ENCODE results near the gene HAL.

HAL gene

GRCh38 chr12:95993907-95994306 is 2.2 kb downstream of the HAL start:
- Mint-ChIP-seq H3K27me3 (no peaks in the 10 kb centered on the region), H3K27ac (no peak overlapping the region), H3K36me3 (peaks cover 2% of the 10 kb centered on the region), H3K9me3 (no peaks in the 10 kb centered on the region), H3K4me1 (peaks cover 5% of the 10 kb centered on the region), H3K4me3 (no peak overlapping the region)

GRCh38 chr12:95990136-95990535 is 6.0 kb downstream of the HAL start:
- H3K9me3 Mint-ChIP-seq: no peaks in the 10 kb centered on the region

GRCh38 chr12:95989504-95990123 is 6.5 kb downstream of the HAL start:
- H3K36me3 Mint-ChIP-seq: no peaks in the 10 kb centered on the region
- H3K4me1 Mint-ChIP-seq: no peaks in the 10 kb centered on the region
- no peaks in the 10 kb centered on the region for H3K27me3 Mint-ChIP-seq
- H3K9me3 Mint-ChIP-seq: no peaks in the 10 kb centered on the region
- H3K27ac Mint-ChIP-seq: no peak overlapping the region
- H3K4me3 Mint-ChIP-seq: no peak overlapping the region

More at GRCh38 chr12:95990136-95990535, 6.0 kb downstream of the HAL start:
- no peak overlapping the region for H3K27ac Mint-ChIP-seq
- H3K27me3 Mint-ChIP-seq: no peaks in the 10 kb centered on the region
- no peaks in the 10 kb centered on the region for H3K4me1 Mint-ChIP-seq
- no peak overlapping the region for H3K4me3 Mint-ChIP-seq
- no peaks in the 10 kb centered on the region for H3K36me3 Mint-ChIP-seq

- H3K27ac Mint-ChIP-seq: no peak overlapping the region
- no peaks in the 10 kb centered on the region for H3K9me3 Mint-ChIP-seq
- no peak overlapping the region for H3K4me3 Mint-ChIP-seq
- H3K4me1 Mint-ChIP-seq: no peaks in the 10 kb centered on the region
- no peaks in the 10 kb centered on the region for H3K36me3 Mint-ChIP-seq
- H3K27me3 Mint-ChIP-seq: no peaks in the 10 kb centered on the region
Observed at GRCh38 chr12:95988506-95989275, 7.5 kb downstream of the HAL start.

GRCh38 chr12:95986635-95987570 is 9.2 kb downstream of the HAL start:
- Mint-ChIP-seq H3K27ac (no peak overlapping the region), H3K9me3 (no peaks in the 10 kb centered on the region), H3K27me3 (no peaks in the 10 kb centered on the region), H3K4me1 (no peaks in the 10 kb centered on the region), H3K4me3 (no peak overlapping the region), H3K36me3 (no peaks in the 10 kb centered on the region)

GRCh38 chr12:95984682-95985081 is 11.5 kb downstream of the HAL start:
- no peaks in the 10 kb centered on the region for H3K9me3 Mint-ChIP-seq
- no peak overlapping the region for H3K27ac Mint-ChIP-seq
- no peaks in the 10 kb centered on the region for H3K27me3 Mint-ChIP-seq
- no peak overlapping the region for H3K4me3 Mint-ChIP-seq
- no peaks in the 10 kb centered on the region for H3K4me1 Mint-ChIP-seq
- H3K36me3 Mint-ChIP-seq: no peaks in the 10 kb centered on the region

- H3K9me3 Mint-ChIP-seq: no peaks in the 10 kb centered on the region
- H3K4me1 Mint-ChIP-seq: no peaks in the 10 kb centered on the region
- no peaks in the 10 kb centered on the region for H3K36me3 Mint-ChIP-seq
- no peaks in the 10 kb centered on the region for H3K27me3 Mint-ChIP-seq
- H3K4me3 Mint-ChIP-seq: no peak overlapping the region
- H3K27ac Mint-ChIP-seq: no peak overlapping the region
Observed at GRCh38 chr12:95982602-95983001, 13.5 kb downstream of the HAL start.

GRCh38 chr12:95980437-95980836 is 15.7 kb downstream of the HAL start:
- Mint-ChIP-seq H3K36me3 (no peaks in the 10 kb centered on the region), H3K27ac (no peak overlapping the region), H3K4me3 (no peak overlapping the region), H3K4me1 (no peaks in the 10 kb centered on the region), H3K9me3 (no peaks in the 10 kb centered on the region), H3K27me3 (no peaks in the 10 kb centered on the region)

GRCh38 chr12:95978774-95979173 is 17.4 kb downstream of the HAL start:
- no peak overlapping the region for H3K4me3 Mint-ChIP-seq
- H3K27me3 Mint-ChIP-seq: no peaks in the 10 kb centered on the region
- H3K9me3 Mint-ChIP-seq: no peaks in the 10 kb centered on the region
- no peaks in the 10 kb centered on the region for H3K4me1 Mint-ChIP-seq
- H3K27ac Mint-ChIP-seq: no peak overlapping the region
- no peaks in the 10 kb centered on the region for H3K36me3 Mint-ChIP-seq

GRCh38 chr12:95978351-95978750 is 17.8 kb downstream of the HAL start:
- Mint-ChIP-seq H3K4me3 (no peak overlapping the region), H3K9me3 (no peaks in the 10 kb centered on the region), H3K36me3 (no peaks in the 10 kb centered on the region), H3K4me1 (no peaks in the 10 kb centered on the region), H3K27me3 (no peaks in the 10 kb centered on the region), H3K27ac (no peak overlapping the region)

GRCh38 chr12:95977764-95978305 is 18.3 kb downstream of the HAL start:
- Mint-ChIP-seq H3K4me1 (no peaks in the 10 kb centered on the region), H3K4me3 (no peak overlapping the region), H3K36me3 (no peaks in the 10 kb centered on the region), H3K9me3 (no peaks in the 10 kb centered on the region), H3K27ac (no peak overlapping the region), H3K27me3 (no peaks in the 10 kb centered on the region)

GRCh38 chr12:95976416-95976832 is 19.7 kb downstream of the HAL start:
- Mint-ChIP-seq H3K36me3 (no peaks in the 10 kb centered on the region), H3K27ac (no peak overlapping the region), H3K4me1 (no peaks in the 10 kb centered on the region), H3K9me3 (no peaks in the 10 kb centered on the region), H3K4me3 (no peak overlapping the region), H3K27me3 (no peaks in the 10 kb centered on the region)

- Mint-ChIP-seq H3K4me3 (no peak overlapping the region), H3K9me3 (no peaks in the 10 kb centered on the region), H3K4me1 (no peaks in the 10 kb centered on the region), H3K27me3 (no peaks in the 10 kb centered on the region), H3K36me3 (no peaks in the 10 kb centered on the region), H3K27ac (no peak overlapping the region)
Observed at GRCh38 chr12:95975491-95975890, 20.7 kb downstream of the HAL start.

- no peak overlapping the region for H3K27ac Mint-ChIP-seq
- H3K4me3 Mint-ChIP-seq: no peak overlapping the region
- H3K27me3 Mint-ChIP-seq: no peaks in the 10 kb centered on the region
- no peaks in the 10 kb centered on the region for H3K9me3 Mint-ChIP-seq
- no peaks in the 10 kb centered on the region for H3K36me3 Mint-ChIP-seq
- no peaks in the 10 kb centered on the region for H3K4me1 Mint-ChIP-seq
Observed at GRCh38 chr12:95974358-95974757, 21.8 kb downstream of the HAL start.

- Mint-ChIP-seq H3K27me3 (no peaks in the 10 kb centered on the region), H3K36me3 (no peaks in the 10 kb centered on the region), H3K4me1 (no peaks in the 10 kb centered on the region), H3K27ac (no peak overlapping the region), H3K9me3 (no peaks in the 10 kb centered on the region), H3K4me3 (no peak overlapping the region)
Observed at GRCh38 chr12:95972832-95973456, 23.2 kb downstream of the HAL start.

Data from activated naive CD4-positive, alpha-beta T cell treated with anti-CD3 and anti-CD28 coated beads, Interleukin-2, amount 50 U/mL, for 24 hours (primary cell).